Uterus (tissue), 4 donors: ENCODE results near the gene NECTIN2. TPM values are rescaled to one million over a fixed set of nuclear protein-coding genes. Genes with fewer than 3 reads are reported as not detected.

Experiments
- DNase-seq, 2 donors: peaks; one replicate each; pipeline ENCODE4 v3.0.0-alpha.2; 2019 to 2020
- H3K27ac ChIP-seq, 2 donors: fragments of 200-600 bp; sonication (generic); 1 replicate in 1 of 2; 2 replicates in 1 of 2; pipeline ENCODE4 v1.5.1; 2016 to 2018
- H3K27me3 ChIP-seq, 2 donors: fragments of 200-600 bp; sonication (generic); one replicate each; pipeline ENCODE4 v1.5.1; 2018 to 2019; ENCODE audit warnings: control low read depth in 1 of 2
- H3K36me3 ChIP-seq, 2 donors: fragments of 200-600 bp; sonication (generic); one replicate each; pipeline ENCODE4 v1.5.1; 2019; ENCODE audit warnings: control low read depth in 1 of 2
- H3K4me1 ChIP-seq, 2 donors: fragments of 200-600 bp; sonication (generic); one replicate each; pipeline ENCODE4 v1.5.1; 2018 to 2019; ENCODE audit warnings: control low read depth in 1 of 2
- H3K4me3 ChIP-seq, 2 donors: fragments of 200-600 bp; sonication (generic); 1 replicate in 1 of 2; 2 replicates in 1 of 2; pipeline ENCODE4 v1.5.1; 2018 to 2019; ENCODE audit warnings: mild to moderate bottlenecking in 1 of 2
- H3K9me3 ChIP-seq, 2 donors: fragments of 200-600 bp; sonication (generic); one replicate each; pipeline ENCODE4 v1.5.1; 2019; ENCODE audit warnings: control low read depth in 1 of 2
- CTCF ChIP-seq, 4 experiments: fragments of 200-600 bp in 2 of 4; fragments of 450-650 bp in 2 of 4; sonication (generic) in 2 of 4; IDR thresholded peaks; one replicate each; pipeline ENCODE4 v1.5.1; 2016 to 2019; ENCODE audit warnings: antibody characterized with exemption in 4 of 4, mild to moderate bottlenecking in 2 of 4, moderate library complexity in 1 of 4
- POLR2A ChIP-seq, 2 donors: fragments of 450-650 bp; IDR thresholded peaks; one replicate each; pipeline ENCODE4 v1.6.1; 2016; ENCODE audit warnings: antibody characterized with exemption in 2 of 2, mild to moderate bottlenecking in 1 of 2, moderate library complexity in 1 of 2
- intact Hi-C: fragments of 100-400 bp; cut with DNase I; formaldehyde crosslinking; loops from one replicate; pipeline ENCODE4 v1.15.1; 2023; ENCODE audit warnings: low total_unique reads
- total RNA-seq, 4 donors: library from RNA; depleted of rRNA in 3 of 4; stranded (reverse); fragments of >200 nt in 3 of 4; gene quantifications; one replicate each; pipeline versions ENCODE4 v1.1.0 to v1.2.4, GENCODE V29; 2014 to 2023
- donor health status: DM: yes; HTN: yes; CAD: no.

NECTIN2 gene
- total RNA-seq, 4 donors from 2014 or later, result 14.1 to 106 (median 86.1) TPM

DNA sequence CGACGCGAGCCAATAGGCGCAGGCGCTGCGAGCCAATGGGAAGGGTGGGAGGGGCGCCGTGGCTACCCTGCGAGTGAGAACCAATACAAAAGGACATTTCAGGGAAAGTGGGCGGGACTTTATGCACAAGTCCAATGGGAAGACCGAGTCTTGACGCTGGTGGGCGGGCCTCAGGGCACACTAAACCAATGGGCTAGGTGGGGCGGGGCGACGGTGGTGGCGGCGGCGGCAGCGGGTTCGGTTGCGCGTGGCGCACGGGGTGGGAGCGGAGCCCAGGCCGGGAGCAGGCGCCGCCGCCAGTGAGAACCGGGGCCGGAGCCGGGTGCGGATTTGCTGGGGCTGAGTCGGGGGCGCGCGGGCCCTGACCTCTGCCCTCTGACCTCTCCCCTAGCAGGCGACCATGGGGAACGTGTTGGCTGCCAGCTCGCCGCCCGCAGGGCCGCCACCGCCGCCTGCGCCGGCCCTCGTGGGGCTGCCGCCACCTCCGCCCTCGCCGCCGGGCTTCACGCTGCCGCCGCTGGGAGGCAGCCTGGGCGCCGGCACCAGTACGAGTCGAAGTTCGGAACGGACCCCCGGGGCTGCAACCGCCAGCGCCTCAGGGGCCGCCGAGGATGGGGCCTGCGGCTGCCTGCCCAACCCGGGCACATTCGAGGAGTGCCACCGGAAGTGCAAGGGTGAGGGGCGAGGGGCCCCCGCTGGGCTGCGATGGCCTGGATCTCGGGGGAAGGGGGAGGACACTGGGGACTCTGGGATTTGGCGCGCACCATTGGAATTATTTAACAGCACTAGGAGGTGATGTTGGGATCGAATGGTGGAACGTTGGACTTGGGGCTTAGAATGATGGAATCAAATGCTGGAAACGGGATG, 45.2 kb downstream of the NECTIN2 start, which contains the start of gene TOMM40:
Gene TOMM40, plus strand, starts transcription at position 239 of the 867 bp plus-strand sequence. Its CDS starts 162 bp downstream, at position 401.
- Histone ChIP-seq H3K27ac (peak within 1 kb of the TSS; percentile 85 to 96), H3K4me1 (peaks cover 4 to 14% of the 10 kb centered on the region in 2 donors), H3K4me3 (peak within 1 kb of the TSS; percentile 53 to 86), H3K27me3 (no peaks in the 10 kb centered on the region), H3K9me3 (no peaks in the 10 kb centered on the region), H3K36me3 (no peaks in the 10 kb centered on the region)
- TF ChIP-seq CTCF (IDR thresholded peaks at IDR 0.05) (peak in 1 of 4 experiments; percentile 2), POLR2A (IDR thresholded peaks at IDR 0.05) (peak in 1 of 2 donors; percentile 37)
- intact Hi-C loops, result no loop called here
- peak in 1 of 2 donors; percentile 100 for DNase-seq

DNA sequence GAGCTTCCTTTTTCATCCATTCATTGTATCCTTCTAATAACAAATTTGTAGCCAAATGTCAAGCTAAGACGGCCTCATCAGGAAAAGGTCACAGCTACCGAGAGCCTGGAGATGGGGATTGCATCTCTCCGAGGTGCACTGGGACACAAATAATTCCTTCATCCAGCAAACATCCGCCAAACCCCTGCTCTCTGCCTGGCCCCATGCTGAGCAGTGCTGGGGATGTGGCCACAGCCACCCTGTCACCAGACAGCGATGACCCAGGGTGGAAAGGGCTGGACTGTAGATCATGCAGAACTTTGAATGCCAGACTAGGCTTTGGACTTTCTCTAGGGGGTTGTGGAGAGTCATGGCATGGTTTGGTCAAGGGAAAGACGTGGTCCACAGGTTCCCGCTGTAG, 46.8 kb downstream of the NECTIN2 start:
- Histone ChIP-seq H3K9me3 (no peaks in the 10 kb centered on the region), H3K27ac (no peak overlapping the region), H3K4me3 (no peak overlapping the region), H3K27me3 (no peaks in the 10 kb centered on the region), H3K4me1 (peaks cover 4 to 14% of the 10 kb centered on the region in 2 donors), H3K36me3 (no peaks in the 10 kb centered on the region)
- TF ChIP-seq POLR2A (IDR thresholded peaks at IDR 0.05), result no peak
- no peak for TF ChIP-seq CTCF (IDR thresholded peaks at IDR 0.05)
- DNase-seq, result no peak
- intact Hi-C loops, result no loop called here

DNA sequence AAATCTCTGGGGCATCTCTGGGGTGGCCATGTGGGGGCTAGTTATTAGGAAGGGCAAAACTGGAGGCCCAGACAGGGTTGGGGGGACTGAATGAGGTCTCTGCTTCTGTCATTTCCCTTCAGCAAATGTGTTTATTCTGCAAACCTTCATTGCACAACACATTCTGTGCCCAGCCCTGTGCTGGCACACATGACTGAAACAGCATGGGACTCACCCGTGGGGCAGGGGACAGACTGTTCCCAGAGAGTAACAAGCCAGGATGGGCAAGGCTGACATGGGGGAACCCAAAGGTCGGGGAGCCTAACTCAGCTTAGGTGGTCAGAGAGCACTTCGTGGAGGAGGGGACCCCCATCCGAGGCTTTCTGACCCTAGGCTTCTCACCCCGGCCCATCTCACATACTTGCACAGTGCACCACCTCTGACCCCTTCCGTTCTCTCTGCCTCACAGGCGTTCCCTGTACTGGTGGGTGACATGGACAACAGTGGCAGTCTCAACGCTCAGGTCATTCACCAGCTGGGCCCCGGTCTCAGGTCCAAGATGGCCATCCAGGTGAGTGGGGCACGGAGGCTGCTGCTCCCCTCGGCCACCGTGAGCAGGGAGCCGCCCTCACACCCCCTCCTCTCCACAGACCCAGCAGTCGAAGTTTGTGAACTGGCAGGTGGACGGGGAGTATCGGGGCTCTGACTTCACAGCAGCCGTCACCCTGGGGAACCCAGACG, 47.4 kb downstream of the NECTIN2 start:
- DNase-seq, result no peak
- peaks cover 4 to 14% of the 10 kb centered on the region in 2 donors for H3K4me1 ChIP-seq
- no peaks in the 10 kb centered on the region for H3K27me3 ChIP-seq
- H3K4me3 ChIP-seq, result no peak overlapping the region
- no peaks in the 10 kb centered on the region for H3K9me3 ChIP-seq
- H3K27ac ChIP-seq, result no peak overlapping the region
- no peaks in the 10 kb centered on the region for H3K36me3 ChIP-seq
- intact Hi-C loops, result no loop called here
- TF ChIP-seq CTCF (IDR thresholded peaks at IDR 0.05) (no peak), POLR2A (IDR thresholded peaks at IDR 0.05) (no peak)

DNA sequence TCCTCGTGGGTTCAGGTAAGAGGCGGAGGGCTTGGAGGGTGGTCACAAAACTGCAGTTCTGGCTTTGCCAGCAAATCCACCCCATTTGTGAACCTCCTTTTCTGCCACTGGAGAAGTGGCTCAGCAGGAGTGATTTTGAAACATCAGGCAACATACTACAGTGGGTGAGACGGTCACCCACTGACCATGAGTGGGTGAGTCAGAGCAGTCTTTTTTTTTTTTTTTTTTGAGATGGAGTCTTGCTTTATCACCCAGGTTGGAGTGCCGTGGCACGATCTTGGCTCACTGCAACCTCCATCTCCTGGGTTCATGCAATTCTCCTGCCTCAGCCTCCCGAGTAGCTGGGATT, 47.9 kb downstream of the NECTIN2 start:
- Histone ChIP-seq H3K27me3 (no peaks in the 10 kb centered on the region), H3K4me1 (peaks cover 4 to 14% of the 10 kb centered on the region in 2 donors), H3K27ac (no peak overlapping the region), H3K9me3 (no peaks in the 10 kb centered on the region), H3K4me3 (no peak overlapping the region), H3K36me3 (no peaks in the 10 kb centered on the region)
- DNase-seq, result no peak
- intact Hi-C loops, result no loop called here
- TF ChIP-seq CTCF (IDR thresholded peaks at IDR 0.05), result no peak
- TF ChIP-seq POLR2A (IDR thresholded peaks at IDR 0.05), result no peak

GRCh38 chr19:44894946-44895345, 48.8 kb downstream of the NECTIN2 start:
- Histone ChIP-seq H3K27me3 (no peaks in the 10 kb centered on the region), H3K4me1 (peaks cover 0 to 10% of the 10 kb centered on the region in 2 donors), H3K36me3 (no peaks in the 10 kb centered on the region), H3K27ac (no peak overlapping the region), H3K9me3 (no peaks in the 10 kb centered on the region), H3K4me3 (no peak overlapping the region)
- intact Hi-C loops, result no loop called here
- DNase-seq, result no peak
- TF ChIP-seq CTCF (IDR thresholded peaks at IDR 0.05) (no peak), POLR2A (IDR thresholded peaks at IDR 0.05) (no peak)
